Trophoblast cell (in vitro differentiated cells and primary cell): ENCODE data around the gene MAT2A.

Source experiments
- DNase-seq, 2 donors: peaks; one replicate each; pipeline ENCODE4 v3.0.0-alpha.2; 2016
- H2AFZ ChIP-seq: 2 replicates; pipeline ENCODE4 v1.6.1; 2013; ENCODE audit warnings: low read length, moderate library complexity, mild to moderate bottlenecking; ENCODE audit not compliant: insufficient read depth, poor library complexity
- H2AK5ac ChIP-seq: 2 replicates; pipeline ENCODE4 v1.6.1; 2013; ENCODE audit warnings: mild to moderate bottlenecking, low read length
- H2BK120ac ChIP-seq: 2 replicates; pipeline ENCODE4 v1.6.1; 2013; ENCODE audit warnings: low read length, mild to moderate bottlenecking, moderate library complexity; ENCODE audit not compliant: insufficient read depth, poor library complexity
- H2BK12ac ChIP-seq: 2 replicates; pipeline ENCODE4 v1.6.1; 2013; ENCODE audit warnings: mild to moderate bottlenecking, low read length, moderate library complexity
- H2BK5ac ChIP-seq: 2 replicates; pipeline ENCODE4 v1.6.1; 2013; ENCODE audit warnings: low read length, low read depth, moderate library complexity, mild to moderate bottlenecking; ENCODE audit not compliant: poor library complexity
- H3K14ac ChIP-seq: 2 replicates; pipeline ENCODE4 v1.6.1; 2013; ENCODE audit warnings: mild to moderate bottlenecking, low read length
- H3K18ac ChIP-seq: 2 replicates; pipeline ENCODE4 v1.6.1; 2013; ENCODE audit warnings: mild to moderate bottlenecking, low read length
- H3K23ac ChIP-seq: 2 replicates; pipeline ENCODE4 v1.6.1; 2013; ENCODE audit warnings: low read length
- H3K27ac ChIP-seq: 2 replicates; pipeline ENCODE4 v1.5.1; 2013; ENCODE audit warnings: low read depth, mild to moderate bottlenecking, inconsistent platforms, low read length, moderate library complexity
- H3K27me3 ChIP-seq: 2 replicates; pipeline ENCODE4 v1.6.1; 2013; ENCODE audit warnings: inconsistent platforms, mild to moderate bottlenecking, low read length, moderate library complexity; ENCODE audit not compliant: insufficient read depth
- H3K36me3 ChIP-seq, 2 experiments: 1 replicate in 1 of 2; 2 replicates in 1 of 2; pipeline ENCODE4 v1.6.1; 2013; ENCODE audit warnings: low read length in 2 of 2, mild to moderate bottlenecking in 2 of 2, moderate library complexity in 1 of 2; ENCODE audit not compliant: insufficient read depth in 2 of 2, control insufficient read depth in 1 of 2
- H3K4ac ChIP-seq: 2 replicates; pipeline ENCODE4 v1.6.1; 2013; ENCODE audit warnings: low read depth, mild to moderate bottlenecking, low read length, moderate library complexity
- H3K4me1 ChIP-seq, 2 experiments: 1 replicate in 1 of 2; 2 replicates in 1 of 2; pipeline ENCODE4 v1.6.1; 2013; ENCODE audit warnings: low read length in 2 of 2, mild to moderate bottlenecking in 2 of 2, moderate library complexity in 1 of 2; ENCODE audit not compliant: insufficient read depth in 2 of 2, control insufficient read depth in 1 of 2
- H3K4me2 ChIP-seq: 2 replicates; pipeline ENCODE4 v1.6.1; 2013; ENCODE audit warnings: inconsistent platforms, mild to moderate bottlenecking, low read length, moderate library complexity
- H3K4me3 ChIP-seq: 2 replicates; pipeline ENCODE4 v1.5.1; 2013; ENCODE audit warnings: mild to moderate bottlenecking, low read depth, low read length, inconsistent platforms
- H3K79me1 ChIP-seq: one replicate; pipeline ENCODE4 v1.6.1; 2013; ENCODE audit warnings: low read length
- H3K79me2 ChIP-seq: 2 replicates; pipeline ENCODE4 v1.6.1; 2013; ENCODE audit warnings: low read length, mild to moderate bottlenecking; ENCODE audit not compliant: control insufficient read depth, insufficient read depth, poor library complexity
- H3K9ac ChIP-seq: 2 replicates; pipeline ENCODE4 v1.6.1; 2013; ENCODE audit warnings: mild to moderate bottlenecking, low read length
- H3K9me3 ChIP-seq: 2 replicates; pipeline ENCODE4 v1.6.1; 2013; ENCODE audit warnings: low read depth, mild to moderate bottlenecking, control low read depth, inconsistent platforms, low read length; ENCODE audit not compliant: insufficient read depth
- H4K12ac ChIP-seq: 2 replicates; pipeline ENCODE4 v1.6.1; 2013; ENCODE audit warnings: low read depth, mild to moderate bottlenecking, low read length, moderate library complexity
- H4K8ac ChIP-seq: 2 replicates; pipeline ENCODE4 v1.6.1; 2013; ENCODE audit warnings: low read depth, mild to moderate bottlenecking, low read length, moderate library complexity
- H4K91ac ChIP-seq: one replicate; pipeline ENCODE4 v1.6.1; 2013; ENCODE audit warnings: low read depth, mild to moderate bottlenecking, low read length, moderate library complexity
- WGBS: extraction: QIAGEN DNeasy Blood & Tissue Kit; methylation state at CpG from one replicate; pipeline ENCODE4 v1.1.7; 2013; ENCODE audit warnings: missing lambda C conversion rate; ENCODE audit not compliant: insufficient read length, insufficient coverage; ENCODE audit errors: extremely low coverage; 5-methylcytosine and 5-hydroxymethylcytosine counted together

The MAT2A gene

DNA sequence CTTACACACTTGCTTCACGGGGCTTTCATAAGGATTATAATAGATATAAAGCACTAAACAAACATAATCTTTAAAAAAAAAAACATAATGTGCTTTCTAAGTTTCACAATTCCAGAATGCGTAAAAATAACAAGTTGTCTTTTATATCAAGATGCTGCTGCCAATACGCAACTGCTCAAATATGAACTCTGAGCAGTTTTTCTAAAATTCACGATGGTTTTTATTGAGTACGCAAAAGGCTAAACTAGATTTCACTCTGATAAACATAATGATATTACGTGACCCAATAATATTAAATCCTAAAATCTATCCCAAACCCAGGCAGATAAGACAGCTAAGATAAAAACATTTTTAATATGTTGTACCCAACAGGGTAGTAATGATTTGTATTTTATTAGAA lies 24.6 kb upstream of the MAT2A start:
- Histone ChIP-seq H4K8ac (no peak overlapping the region), H3K27me3 (no peaks in the 10 kb centered on the region), H3K79me1 (no peaks in the 10 kb centered on the region), H3K4me2 (no peak overlapping the region), H2BK120ac (no peak overlapping the region), H3K18ac (no peak overlapping the region), H3K9ac (no peak overlapping the region), H3K79me2 (no peaks in the 10 kb centered on the region), H3K36me3 (no peaks in the 10 kb centered on the region), H2BK12ac (no peak overlapping the region), H3K4me1 (no peaks in the 10 kb centered on the region), H2BK5ac (no peak overlapping the region), H3K14ac (no peak overlapping the region), H2AFZ (no peak overlapping the region), H3K23ac (no peak overlapping the region), H2AK5ac (no peak overlapping the region), H3K27ac (no peak overlapping the region), H4K91ac (no peak overlapping the region), H4K12ac (no peak overlapping the region), H3K9me3 (no peaks in the 10 kb centered on the region), H3K4me3 (no peak overlapping the region), H3K4ac (no peak overlapping the region)
- no CpG with 5 or more reads among the region's 6 CpGs for WGBS
- no peak for DNase-seq

DNA sequence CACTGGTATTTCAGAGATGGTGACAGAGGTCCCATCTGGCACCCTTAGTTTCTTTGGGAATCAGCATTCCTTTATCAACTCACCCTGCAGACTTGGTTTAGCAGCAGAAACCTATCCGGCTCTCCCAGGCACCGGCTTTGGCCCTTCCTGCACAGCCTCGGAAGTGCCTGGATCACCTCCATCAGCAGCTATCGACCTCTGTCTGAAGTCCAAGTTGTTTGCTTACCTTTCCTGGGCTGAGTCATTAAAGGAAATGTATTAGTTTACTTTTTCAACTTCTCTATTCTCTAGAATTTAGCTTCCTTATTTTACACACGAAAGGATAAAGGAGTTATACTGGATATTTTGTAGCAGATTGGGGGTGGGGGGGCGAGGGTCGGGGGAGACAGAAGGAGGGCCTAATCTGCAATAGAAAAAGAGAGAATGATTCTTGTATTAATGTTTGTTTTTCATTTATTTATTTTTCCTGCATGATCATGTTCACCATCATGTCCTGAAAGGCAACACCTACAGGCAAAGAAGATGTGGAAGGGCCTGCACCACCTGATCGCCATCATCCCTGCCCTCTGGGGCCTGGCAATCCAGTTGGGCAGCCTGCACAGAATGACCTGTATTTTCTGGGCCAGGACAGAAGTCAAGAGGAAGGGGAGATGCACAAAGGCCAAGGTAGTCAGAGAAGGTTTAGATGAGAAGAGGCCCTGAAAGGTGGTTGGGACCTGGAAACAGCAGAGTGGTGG lies 22.1 kb upstream of the MAT2A start:
- Histone ChIP-seq H3K23ac (no peak overlapping the region), H3K27ac (no peak overlapping the region), H3K79me2 (no peaks in the 10 kb centered on the region), H2AK5ac (no peak overlapping the region), H3K9me3 (no peaks in the 10 kb centered on the region), H4K8ac (no peak overlapping the region), H3K18ac (no peak overlapping the region), H3K4ac (no peak overlapping the region), H3K9ac (no peak overlapping the region), H3K4me2 (no peak overlapping the region), H3K14ac (no peak overlapping the region), H4K91ac (no peak overlapping the region), H4K12ac (no peak overlapping the region), H3K4me3 (no peak overlapping the region), H2BK5ac (no peak overlapping the region), H2BK12ac (no peak overlapping the region), H3K36me3 (no peaks in the 10 kb centered on the region), H3K79me1 (no peaks in the 10 kb centered on the region), H3K27me3 (no peaks in the 10 kb centered on the region), H2AFZ (no peak overlapping the region), H3K4me1 (no peaks in the 10 kb centered on the region), H2BK120ac (no peak overlapping the region)
- DNase-seq = peak in 1 of 2 donors; percentile 45
- no CpG with 5 or more reads among the region's 8 CpGs for WGBS

DNA sequence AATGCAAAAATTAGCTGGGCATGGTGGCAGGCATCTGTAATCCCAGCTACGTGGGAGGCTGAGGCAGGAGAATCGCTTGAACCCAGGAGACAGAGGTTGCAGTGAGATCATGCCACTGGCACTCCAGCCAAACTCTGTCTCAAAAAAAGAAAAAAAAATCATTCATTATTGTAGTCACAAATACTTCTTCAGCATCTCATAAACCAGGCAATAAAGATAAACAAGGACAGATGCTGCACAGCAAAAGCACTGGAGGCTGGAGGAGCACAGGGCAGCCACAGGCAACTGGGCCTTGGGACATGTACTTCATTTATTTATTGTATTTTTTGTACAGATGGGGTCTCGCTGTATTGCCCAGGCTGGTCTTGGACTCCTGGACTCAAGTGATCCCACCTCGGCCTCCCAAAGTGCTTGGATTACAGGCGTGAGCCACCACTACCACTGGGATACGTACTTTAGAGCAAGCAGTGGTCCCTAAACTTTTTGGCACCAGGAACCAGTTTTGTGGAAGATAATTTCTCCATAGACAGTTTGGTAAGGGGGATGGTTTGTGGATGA lies 16.8 kb upstream of the MAT2A start:
- no peak overlapping the region for H4K12ac ChIP-seq
- no peak overlapping the region for H3K4ac ChIP-seq
- no peak overlapping the region for H4K8ac ChIP-seq
- H3K23ac ChIP-seq = no peak overlapping the region
- H3K79me2 ChIP-seq = no peaks in the 10 kb centered on the region
- H3K18ac ChIP-seq = no peak overlapping the region
- H2BK120ac ChIP-seq = no peak overlapping the region
- H2BK12ac ChIP-seq = no peak overlapping the region
- H3K4me3 ChIP-seq = no peak overlapping the region
- no peak overlapping the region for H2AFZ ChIP-seq
- no peak overlapping the region for H3K9ac ChIP-seq
- H3K27ac ChIP-seq = no peak overlapping the region
- H3K79me1 ChIP-seq = peaks cover 2% of the 10 kb centered on the region
- H3K27me3 ChIP-seq = no peaks in the 10 kb centered on the region
- no peak overlapping the region for H2AK5ac ChIP-seq
- no peaks in the 10 kb centered on the region for H3K9me3 ChIP-seq
- peaks cover 8 to 9% of the 10 kb centered on the region in 2 experiments for H3K4me1 ChIP-seq
- no peak overlapping the region for H2BK5ac ChIP-seq
- H4K91ac ChIP-seq = no peak overlapping the region
- no peak overlapping the region for H3K4me2 ChIP-seq
- no peak overlapping the region for H3K14ac ChIP-seq
- DNase-seq = no peak
- H3K36me3 ChIP-seq = no peaks in the 10 kb centered on the region
- no CpG with 5 or more reads among the region's 6 CpGs for WGBS

DNA sequence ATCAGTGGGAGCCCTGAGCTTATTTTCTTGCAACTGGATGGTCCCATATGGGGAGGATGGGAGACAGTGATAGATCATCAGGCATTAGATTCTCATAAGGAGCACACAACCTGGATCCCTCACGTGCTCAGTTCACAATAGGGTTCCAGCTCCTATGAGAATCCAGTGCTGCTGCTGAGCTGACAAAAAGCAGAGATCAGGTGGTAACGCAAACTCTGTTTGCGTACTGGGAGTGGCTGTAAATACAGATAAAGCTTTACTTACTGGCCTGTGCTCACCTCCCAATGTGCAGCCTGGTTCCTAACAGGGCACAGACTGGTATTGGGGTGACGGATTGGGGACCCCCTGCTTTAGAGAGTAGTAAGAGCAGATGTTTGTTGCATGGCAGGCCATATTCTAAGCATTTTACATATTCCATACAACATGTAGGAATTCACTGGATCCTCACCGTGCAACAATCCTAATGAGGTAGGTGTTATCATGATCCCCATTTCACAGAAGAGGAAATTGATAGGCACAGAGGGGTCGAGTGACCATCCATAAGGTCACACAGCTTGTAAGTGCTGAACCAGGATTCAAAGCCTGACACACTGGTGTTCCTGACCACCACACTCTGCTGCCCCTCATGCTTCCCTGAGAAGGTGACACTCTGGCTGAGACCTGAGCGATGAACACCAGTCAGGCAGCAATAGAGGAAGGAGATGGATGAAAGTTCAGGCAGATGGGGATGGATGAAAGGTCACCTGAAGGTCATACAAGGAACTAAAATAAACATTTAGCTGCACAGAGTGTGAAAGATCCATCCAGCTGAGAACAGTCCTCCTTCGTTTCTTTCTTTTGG lies 15.7 kb upstream of the MAT2A start:
- Histone ChIP-seq H3K4me1 (peaks cover 8 to 9% of the 10 kb centered on the region in 2 experiments), H4K91ac (no peak overlapping the region), H2BK12ac (no peak overlapping the region), H3K18ac (no peak overlapping the region), H3K79me2 (no peaks in the 10 kb centered on the region), H3K4ac (no peak overlapping the region), H3K36me3 (no peaks in the 10 kb centered on the region), H3K9ac (no peak overlapping the region), H3K79me1 (peaks cover 2% of the 10 kb centered on the region), H2BK120ac (no peak overlapping the region), H2BK5ac (no peak overlapping the region), H3K27ac (no peak overlapping the region), H2AK5ac (no peak overlapping the region), H4K12ac (no peak overlapping the region), H3K4me2 (no peak overlapping the region), H3K9me3 (no peaks in the 10 kb centered on the region), H4K8ac (no peak overlapping the region), H3K14ac (no peak overlapping the region), H3K23ac (no peak overlapping the region), H2AFZ (no peak overlapping the region), H3K27me3 (no peaks in the 10 kb centered on the region), H3K4me3 (no peak overlapping the region)
- DNase-seq = no peak
- no CpG with 5 or more reads among the region's 8 CpGs for WGBS
